Stomach (tissue), 4 donors: ENCODE data around the gene RTN4RL1.

Experiments used
- CTCF ChIP-seq, 7 experiments: fragments of 450-650 bp in 4 of 7; fragments of 200-600 bp in 3 of 7; sonication (generic) in 3 of 7; IDR thresholded peaks; one replicate each; pipeline ENCODE4 v1.5.1; 2016 to 2019; ENCODE audit warnings: antibody characterized with exemption in 7 of 7, control low read depth in 2 of 7, mild to moderate bottlenecking in 1 of 7
- EP300 ChIP-seq: sonication (generic); formaldehyde crosslinking; IDR thresholded peaks from one replicate; pipeline ENCODE4 v1.6.1; 2017; ENCODE audit warnings: antibody characterized with exemption
- POLR2AphosphoS5 ChIP-seq, 3 donors: sonication (generic); formaldehyde crosslinking; IDR thresholded peaks; one replicate each; pipeline ENCODE4 v1.6.1; 2016; ENCODE audit warnings: antibody characterized with exemption in 3 of 3

- peak in 5 of 7 experiments; percentile 45 to 84 (median 64) for TF ChIP-seq CTCF (IDR thresholded peaks at IDR 0.05)
- TF ChIP-seq POLR2AphosphoS5 (IDR thresholded peaks at IDR 0.05), result peak in 1 of 3 donors; percentile 17
- no peak for TF ChIP-seq EP300
These were observed 632 bp upstream of the RTN4RL1 start for GRCh38 chr17:2025622-2026309.
